ENCODE results near the gene COL5A3. TPM values are rescaled to one million over a fixed set of nuclear protein-coding genes. Genes with fewer than 3 reads are reported as not detected.
"Not testable (repeated sequence)": the region's sequence is repeated elsewhere in the genome, so short reads cannot be mapped to it uniquely, and the experiment has no call there.

COL5A3 gene
- polyA plus RNA-seq (2014; cell fraction: cytosol; rRNA removed) = not detected in 2 replicates
- not detected in 2 replicates for polyA plus RNA-seq (2014; cell fraction: nucleus; rRNA removed)

DNA sequence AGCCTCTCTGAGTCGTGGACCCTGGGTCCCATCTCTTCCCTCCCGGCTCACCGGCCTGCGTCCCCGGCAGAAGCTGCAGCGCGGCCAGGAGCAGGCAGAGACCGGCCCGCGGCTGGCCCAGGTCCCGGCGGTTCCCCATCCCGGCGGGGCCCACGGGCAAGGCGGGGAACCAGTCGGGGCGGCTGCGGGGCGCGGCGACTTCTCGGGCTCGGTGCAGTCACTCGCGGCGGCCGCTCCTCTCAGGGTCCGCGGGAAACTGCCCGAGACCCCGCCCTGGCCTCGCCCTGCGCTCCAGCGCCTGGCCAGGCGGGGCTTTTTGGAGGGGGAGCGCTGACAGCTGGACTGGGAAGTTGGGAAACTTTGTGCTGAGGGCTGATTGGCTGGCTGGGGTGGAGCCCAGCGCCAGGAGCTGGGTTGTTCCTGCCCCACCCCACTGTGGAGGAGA lies at the start of gene COL5A3:
Gene COL5A3 (minus strand): TSS at position 258 of the 445 bp plus-strand sequence. CDS start 119 bp downstream, at position 139.
- DNase-seq (ENCODE audit: low spot score) = no peak

DNA sequence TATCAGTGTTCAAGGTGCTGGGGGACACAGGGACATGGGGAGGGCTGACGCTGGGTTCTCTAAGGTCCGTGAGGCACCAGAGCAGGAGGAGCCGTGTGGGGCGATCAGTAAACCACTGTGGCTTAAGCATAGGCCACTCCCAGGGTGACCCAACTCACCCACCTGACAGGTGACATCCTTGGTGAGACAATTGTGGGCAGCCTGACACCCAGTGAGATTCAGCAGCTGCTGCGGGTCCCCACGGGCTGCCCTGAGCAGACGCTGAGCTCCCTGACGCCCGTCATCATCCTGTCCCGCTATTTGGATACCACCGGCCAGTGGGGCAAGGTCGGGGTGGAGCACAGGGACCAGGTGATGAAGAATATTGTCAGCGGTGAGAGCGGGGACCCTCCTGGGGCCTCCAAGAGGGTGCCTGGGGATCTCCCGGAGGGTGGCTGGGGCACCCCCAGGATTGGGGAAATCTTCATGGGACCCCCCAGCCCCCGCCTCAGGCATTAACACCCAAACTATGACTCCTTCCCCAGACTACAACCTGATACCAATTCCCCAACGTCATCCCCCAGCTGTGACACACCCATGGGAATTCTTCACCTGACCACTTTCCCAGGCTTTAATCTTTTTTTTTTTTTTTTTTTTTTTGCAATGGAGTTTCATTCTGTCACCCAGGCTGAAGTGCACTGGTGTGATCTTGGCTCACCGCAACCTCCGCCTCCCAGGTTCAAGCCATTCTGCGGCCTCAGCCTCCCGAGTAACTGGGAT lies 42.5 kb upstream of the COL5A3 start:
- DNase-seq (ENCODE audit: low spot score) = no peak

DNA sequence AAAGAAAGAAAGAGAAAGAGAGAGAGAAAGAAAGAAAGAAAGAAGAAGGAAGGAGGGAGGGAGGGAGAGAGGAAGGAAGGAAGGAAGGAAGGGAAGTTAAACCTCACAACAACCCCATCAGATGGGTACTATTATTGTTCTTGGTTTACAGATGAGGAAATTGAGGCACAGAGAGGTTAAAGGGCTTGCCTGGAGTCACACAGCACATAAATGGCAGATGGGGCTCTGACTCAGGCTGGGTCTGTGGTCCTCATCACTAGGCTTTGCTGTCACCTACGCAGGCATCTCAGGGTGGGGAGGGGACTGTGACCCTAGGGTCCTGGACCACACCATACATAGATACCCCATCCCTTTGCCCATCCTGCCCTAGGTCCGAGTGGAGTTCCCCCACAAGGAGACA lies 39.3 kb upstream of the COL5A3 start:
- no peak for DNase-seq (ENCODE audit: low spot score)

DNA sequence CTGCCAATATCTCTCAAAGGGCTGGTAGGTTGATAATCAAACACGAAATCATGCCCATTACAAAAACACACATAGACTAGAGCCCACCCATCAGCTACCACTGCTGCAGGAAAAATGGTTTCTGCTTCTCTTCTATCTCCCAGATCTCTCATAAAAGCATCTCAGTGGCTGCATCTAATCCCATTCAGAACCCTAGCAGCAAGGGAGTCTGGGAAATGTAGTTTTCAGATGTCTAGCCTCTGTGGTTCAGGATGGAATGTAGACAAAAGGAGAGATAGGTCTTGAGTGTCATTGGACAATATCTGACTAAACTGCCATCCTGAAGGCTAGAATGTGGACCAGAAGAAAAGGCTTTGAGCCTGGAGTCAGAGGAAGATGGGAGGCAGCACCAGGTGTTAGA lies 35.1 kb upstream of the COL5A3 start:
- no peak for DNase-seq (ENCODE audit: low spot score)

GRCh38 chr19:10044390-10044789 lies 34.1 kb upstream of the COL5A3 start:
- DNase-seq (ENCODE audit: low spot score) = no peak

DNA sequence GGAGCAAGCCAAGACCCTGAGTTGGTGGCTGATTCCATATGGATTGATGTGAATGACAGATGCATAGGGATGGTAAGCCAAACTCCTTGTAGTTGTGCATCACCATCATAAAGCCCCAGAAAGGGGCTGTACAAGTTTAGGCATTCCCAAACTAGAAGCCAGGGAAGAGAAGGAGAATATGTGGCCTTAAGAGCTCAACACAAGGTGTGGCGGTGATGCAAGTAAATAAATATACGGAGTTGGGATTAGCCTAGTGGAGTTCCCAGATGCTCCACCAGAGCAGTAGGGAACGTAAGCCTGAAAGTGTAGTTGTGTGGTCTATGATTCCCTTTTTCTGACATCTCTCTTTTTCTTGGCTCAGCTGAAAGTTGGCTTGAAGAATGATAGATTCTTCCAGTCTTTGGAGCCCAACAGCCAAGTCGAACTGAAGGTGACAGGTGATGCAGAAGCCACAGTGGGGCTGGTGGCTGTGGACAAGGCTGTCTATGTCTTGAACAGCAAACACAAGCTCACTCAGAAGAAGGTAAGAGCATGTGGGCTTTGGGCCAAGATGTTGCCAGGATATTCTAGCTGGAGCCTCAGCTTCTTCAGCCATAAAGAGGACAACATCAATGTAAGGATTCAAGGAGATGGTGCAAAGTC lies 33.1 kb upstream of the COL5A3 start:
- peak; percentile 57 for DNase-seq (ENCODE audit: low spot score)

- no peak for DNase-seq (ENCODE audit: low spot score)
Observed at GRCh38 chr19:10037809-10038208, 27.5 kb upstream of the COL5A3 start.

- no peak for DNase-seq (ENCODE audit: low spot score)
Observed at GRCh38 chr19:10037367-10037766, 27.1 kb upstream of the COL5A3 start.

DNA sequence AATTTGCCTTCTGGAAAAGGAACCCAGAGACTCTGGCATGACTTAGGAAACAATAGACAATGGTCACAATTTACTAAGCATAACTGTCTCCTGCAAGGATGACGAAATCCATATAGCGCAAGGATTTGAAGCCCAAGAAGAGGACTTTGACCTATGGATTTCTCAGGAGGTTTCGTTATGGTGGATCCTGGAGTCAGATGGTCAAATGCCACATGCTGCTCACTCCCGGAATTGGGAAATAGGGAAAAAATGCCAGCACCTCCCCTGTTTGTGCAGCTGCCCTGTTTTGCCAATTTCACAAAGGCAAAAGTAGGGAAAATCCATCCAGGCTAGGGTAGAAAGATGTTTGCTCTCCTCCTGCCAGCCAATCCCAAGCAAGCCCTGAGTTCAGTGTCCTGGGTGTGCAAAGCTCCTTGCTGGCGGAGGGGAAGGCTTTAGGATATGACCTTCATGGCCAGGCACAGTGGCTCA lies 26.3 kb upstream of the COL5A3 start:
- no peak for DNase-seq (ENCODE audit: low spot score)

DNA sequence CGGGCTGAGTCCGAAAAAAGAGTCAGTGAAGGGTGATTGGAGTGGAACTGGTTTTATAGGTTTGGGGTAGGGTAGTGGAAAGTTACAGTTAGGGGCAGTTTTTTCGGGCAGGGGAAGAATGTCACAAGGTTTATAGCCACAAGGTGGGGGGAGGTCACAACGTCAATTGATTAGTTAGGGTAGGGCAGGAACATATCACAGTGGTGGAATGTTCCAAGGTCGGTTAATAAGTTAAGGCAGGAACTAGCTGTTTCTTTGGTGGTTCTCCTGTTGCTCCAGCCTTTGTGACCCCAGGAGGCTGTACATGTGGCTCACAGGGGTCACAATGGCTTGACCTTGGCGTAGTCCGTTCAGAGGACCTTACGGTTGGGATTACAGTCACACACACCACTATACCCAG lies 23.3 kb upstream of the COL5A3 start:
- no peak for DNase-seq (ENCODE audit: low spot score)

- peak; percentile 77 for DNase-seq (ENCODE audit: low spot score)
Observed at GRCh38 chr19:10027158-10027997, 17.1 kb upstream of the COL5A3 start.

GRCh38 chr19:10026744-10027143 lies 16.4 kb upstream of the COL5A3 start:
- DNase-seq (ENCODE audit: low spot score) = no peak

GRCh38 chr19:10023096-10023495 lies 12.8 kb upstream of the COL5A3 start:
- DNase-seq (ENCODE audit: low spot score) = not testable (repeated sequence)

DNA sequence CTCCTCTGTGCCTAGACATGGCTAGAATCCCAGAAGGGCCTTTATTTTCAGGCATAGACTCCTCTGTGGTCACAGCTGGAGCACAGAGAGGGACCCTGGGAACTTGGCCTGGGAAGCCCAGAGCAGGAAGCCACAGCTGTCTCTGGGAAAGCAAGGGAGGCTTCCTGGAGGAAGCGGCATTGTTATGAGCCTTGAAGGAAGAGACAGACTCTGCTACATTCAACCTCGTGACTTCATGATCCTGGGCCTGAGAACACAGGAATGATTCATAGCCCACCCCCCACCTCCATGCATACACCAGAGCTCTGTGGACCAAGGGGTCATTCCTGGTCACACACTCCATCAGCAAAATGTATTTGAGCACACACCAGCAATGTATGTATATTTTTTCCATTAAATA lies 11.6 kb upstream of the COL5A3 start:
- no peak for DNase-seq (ENCODE audit: low spot score)

DNA sequence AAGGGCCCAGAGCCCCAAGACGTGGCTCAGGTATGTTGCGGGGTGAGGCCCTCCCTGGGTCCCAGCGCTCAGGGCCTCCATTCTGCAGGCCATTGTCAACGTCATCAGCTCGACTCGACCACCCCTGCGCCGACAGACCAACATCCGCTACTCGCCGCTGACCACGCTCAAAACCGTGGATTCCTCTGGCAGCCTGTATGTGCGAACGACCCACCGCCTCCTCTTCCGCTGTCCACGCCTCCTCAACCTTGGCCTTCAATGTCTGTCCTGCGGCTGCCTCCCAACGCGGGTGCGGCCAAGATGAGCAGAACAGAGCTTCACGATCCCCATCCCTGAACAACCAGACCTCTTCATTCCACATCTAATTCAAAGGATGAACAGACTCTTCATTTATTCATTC lies 11.1 kb upstream of the COL5A3 start:
- DNase-seq (ENCODE audit: low spot score) = no peak

DNA sequence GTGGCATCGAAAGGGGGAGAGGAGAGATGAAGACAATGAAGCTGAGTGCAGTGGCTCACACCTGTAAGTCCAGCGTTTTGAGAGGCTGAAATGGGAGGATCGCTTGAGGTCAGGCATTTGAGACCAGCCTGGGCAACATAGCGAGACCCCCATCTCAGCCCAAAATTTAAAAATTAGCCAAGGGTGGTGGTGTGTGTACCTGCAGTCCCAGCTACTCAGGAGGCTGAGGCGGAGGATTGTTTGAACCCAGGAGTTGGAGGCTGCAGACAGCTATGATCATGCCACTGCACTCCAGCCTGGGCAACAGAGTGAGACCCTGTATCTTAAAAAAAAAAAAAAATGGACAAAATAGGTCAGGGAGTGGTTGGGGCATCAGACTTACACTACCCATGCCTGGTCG lies 10.5 kb upstream of the COL5A3 start:
- DNase-seq (ENCODE audit: low spot score) = no peak

GRCh38 chr19:10019246-10019645 lies 8.9 kb upstream of the COL5A3 start:
- DNase-seq (ENCODE audit: low spot score) = no peak

- DNase-seq (ENCODE audit: low spot score) = no peak
Observed at GRCh38 chr19:10018786-10019185, 8.5 kb upstream of the COL5A3 start.

GRCh38 chr19:10018263-10018662 lies 8.0 kb upstream of the COL5A3 start:
- DNase-seq (ENCODE audit: low spot score) = no peak

- no peak for DNase-seq (ENCODE audit: low spot score)
Observed at GRCh38 chr19:10013834-10014618, 3.7 kb upstream of the COL5A3 start.

DNA sequence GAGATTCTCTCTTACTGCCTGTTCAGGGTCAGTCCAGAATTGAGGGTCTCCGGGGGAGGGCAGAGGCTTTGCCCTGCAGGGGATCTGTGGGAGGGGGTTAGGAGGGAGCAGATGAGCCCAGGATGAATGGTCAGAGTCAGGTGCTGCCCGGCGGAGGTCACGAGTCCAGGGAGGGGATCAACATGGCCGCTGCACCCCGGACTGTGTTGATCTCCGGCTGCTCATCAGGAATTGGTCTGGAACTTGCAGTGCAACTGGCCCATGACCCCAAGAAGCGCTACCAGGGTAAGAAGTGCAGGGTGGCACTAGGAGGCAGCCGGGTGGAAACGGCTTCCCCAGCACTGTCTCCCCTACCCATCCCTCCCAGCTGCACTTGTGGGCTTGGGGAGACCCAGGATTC lies 3.0 kb upstream of the COL5A3 start, which contains the start of gene RDH8:
Gene RDH8 (plus strand): TSS at position 168 of the 400 bp plus-strand sequence. CDS start 15 bp downstream, at position 183.
- no peak for DNase-seq (ENCODE audit: low spot score)
